ENCODE measurements around the gene PDGFC.

Gene PDGFC

GRCh38 chr4:156782491-156782890 lies 189.1 kb downstream of the PDGFC start:
- DNase-seq (ENCODE audit: low read depth) = no peak

GRCh38 chr4:156781852-156782251 lies 189.7 kb downstream of the PDGFC start:
- no peak for DNase-seq (ENCODE audit: low read depth)

GRCh38 chr4:156779774-156780173 lies 191.8 kb downstream of the PDGFC start:
- DNase-seq (ENCODE audit: low read depth) = no peak

GRCh38 chr4:156779042-156779441 lies 192.6 kb downstream of the PDGFC start:
- no peak for DNase-seq (ENCODE audit: low read depth)

- DNase-seq (ENCODE audit: low read depth) = no peak
These were observed 193.0 kb downstream of the PDGFC start for GRCh38 chr4:156778606-156779005.

GRCh38 chr4:156778093-156778492 lies 193.5 kb downstream of the PDGFC start:
- no peak for DNase-seq (ENCODE audit: low read depth)

GRCh38 chr4:156775813-156776212 lies 195.8 kb downstream of the PDGFC start:
- DNase-seq (ENCODE audit: low read depth) = no peak

- no peak for DNase-seq (ENCODE audit: low read depth)
These were observed 197.2 kb downstream of the PDGFC start for GRCh38 chr4:156774422-156774821.

- DNase-seq (ENCODE audit: low read depth) = no peak
These were observed 197.8 kb downstream of the PDGFC start for GRCh38 chr4:156773648-156774357.

- no peak for DNase-seq (ENCODE audit: low read depth)
These were observed 200.3 kb downstream of the PDGFC start for GRCh38 chr4:156771171-156771837.

- no peak for DNase-seq (ENCODE audit: low read depth)
These were observed 201.5 kb downstream of the PDGFC start for GRCh38 chr4:156770140-156770539.

GRCh38 chr4:156767911-156768415 lies 203.6 kb downstream of the PDGFC start:
- no peak for DNase-seq (ENCODE audit: low read depth)

GRCh38 chr4:156766846-156767245 lies 204.8 kb downstream of the PDGFC start:
- DNase-seq (ENCODE audit: low read depth) = no peak

- DNase-seq (ENCODE audit: low read depth) = no peak
These were observed 206.3 kb downstream of the PDGFC start for GRCh38 chr4:156765277-156765676.

- no peak for DNase-seq (ENCODE audit: low read depth)
These were observed 206.8 kb downstream of the PDGFC start for GRCh38 chr4:156764846-156765245.

- DNase-seq (ENCODE audit: low read depth) = no peak
These were observed 207.5 kb downstream of the PDGFC start for GRCh38 chr4:156764145-156764544.

- DNase-seq (ENCODE audit: low read depth) = no peak
These were observed 208.1 kb downstream of the PDGFC start for GRCh38 chr4:156763511-156763910.

- no peak for DNase-seq (ENCODE audit: low read depth)
These were observed 208.7 kb downstream of the PDGFC start for GRCh38 chr4:156762851-156763250.

GRCh38 chr4:156756118-156756517 lies 215.5 kb downstream of the PDGFC start:
- no peak for DNase-seq (ENCODE audit: low read depth)

GRCh38 chr4:156754832-156755570 lies 216.6 kb downstream of the PDGFC start:
- DNase-seq (ENCODE audit: low read depth) = no peak

- no peak for DNase-seq (ENCODE audit: low read depth)
These were observed 220.1 kb downstream of the PDGFC start for GRCh38 chr4:156751486-156751885.

- no peak for DNase-seq (ENCODE audit: low read depth)
These were observed 221.9 kb downstream of the PDGFC start for GRCh38 chr4:156749426-156750403.

Data from activated T-helper 1 cell treated with Interleukin-2 at 50 U/mL for 16 hours (primary cell).